SH-SY5Y (cell line): Measurements from ENCODE around the gene ITPRIP.

ENCODE experiments used
- GATA2 ChIP-seq: IDR thresholded peaks from 2 replicates; pipeline ENCODE4 v1.6.1; 2011; ENCODE audit warnings: mild to moderate bottlenecking, low read depth, low read length
- GATA3 ChIP-seq: IDR thresholded peaks from 2 replicates; pipeline ENCODE4 v1.6.1; 2011; ENCODE audit warnings: low read depth, mild to moderate bottlenecking, low read length, moderate library complexity

ITPRIP gene

GRCh38 chr10:104337985-104338735, at the start of gene ITPRIP:
Gene ITPRIP, minus strand, starts transcription at chr10:104338465. Its CDS starts 22,414 bp downstream, at chr10:104316051.
- no peak for TF ChIP-seq GATA2
- TF ChIP-seq GATA3: no peak

- TF ChIP-seq GATA2 (no peak), GATA3 (no peak)
Measured at GRCh38 chr10:104387130-104387888, 49.0 kb upstream of the ITPRIP start.

GRCh38 chr10:104380336-104380735, 42.1 kb upstream of the ITPRIP start:
- TF ChIP-seq GATA3: no peak
- TF ChIP-seq GATA2: no peak

- no peak for TF ChIP-seq GATA3
- TF ChIP-seq GATA2: no peak
Measured at GRCh38 chr10:104376784-104377300, 38.6 kb upstream of the ITPRIP start.

- TF ChIP-seq GATA2 (no peak), GATA3 (no peak)
Measured at GRCh38 chr10:104374591-104374990, 36.3 kb upstream of the ITPRIP start.

GRCh38 chr10:104371753-104372152, 33.5 kb upstream of the ITPRIP start:
- TF ChIP-seq GATA3 (no peak), GATA2 (no peak)

GRCh38 chr10:104368381-104368780, 30.1 kb upstream of the ITPRIP start:
- no peak for TF ChIP-seq GATA3
- no peak for TF ChIP-seq GATA2

GRCh38 chr10:104367904-104368303, 29.6 kb upstream of the ITPRIP start:
- no peak for TF ChIP-seq GATA2

GRCh38 chr10:104359811-104360210, 21.5 kb upstream of the ITPRIP start:
- TF ChIP-seq GATA3: no peak
- no peak for TF ChIP-seq GATA2

GRCh38 chr10:104353325-104354048, 15.2 kb upstream of the ITPRIP start, which contains the start of gene CFAP58:
Gene CFAP58, plus strand, starts transcription at chr10:104353833. Its CDS starts 65 bp downstream, at chr10:104353898.
- TF ChIP-seq GATA3: no peak
- TF ChIP-seq GATA2: no peak

GRCh38 chr10:104351919-104352318, 13.7 kb upstream of the ITPRIP start:
- TF ChIP-seq GATA2: no peak
- TF ChIP-seq GATA3: no peak

GRCh38 chr10:104351061-104351702, 12.9 kb upstream of the ITPRIP start:
- TF ChIP-seq GATA3: no peak
- no peak for TF ChIP-seq GATA2

GRCh38 chr10:104350127-104350635, 11.9 kb upstream of the ITPRIP start:
- TF ChIP-seq GATA2 (no peak), GATA3 (no peak)
